ENCODE measurements around the gene PRKG1. TPM values are rescaled to one million over a fixed set of nuclear protein-coding genes. Genes with fewer than 3 reads are reported as not detected.

PRKG1 gene
- total and polyA plus RNA-seq, 2 of the 8 experiments (the other 6 are each of a cell fraction or from before 2014, with no cell fraction given) = 4.2 to 15.2 TPM

- Histone ChIP-seq H3K79me1 (ENCODE audit: low read depth, low read length) (no peaks in the 10 kb centered on the region), H2BK120ac (replicated peaks; ENCODE audit: low read depth, low read length) (no peak overlapping the region), H3K9ac (replicated peaks in 1 of 4; ENCODE audit: extremely low read depth in 1 of 4, low read depth in 3 of 4, low read length in 3 of 4) (no peak overlapping the region), H4K8ac (ENCODE audit: extremely low read depth, insufficient read depth, low read length) (no peak overlapping the region), H3K4ac (replicated peaks; ENCODE audit: insufficient read length, low read depth, low read length) (no peak overlapping the region), H3K4me3 (ENCODE audit: extremely low read depth in 1 of 4, insufficient read depth in 2 of 4, low read depth in 3 of 4, low read length in 4 of 4) (no peak overlapping the region), H3K36me3 (ENCODE audit: control insufficient read depth in 2 of 4, insufficient read depth in 4 of 4, low read length in 3 of 4) (no peaks in the 10 kb centered on the region), H3K79me2 (ENCODE audit: control insufficient read depth in 1 of 2, insufficient read depth in 2 of 2, low read length in 2 of 2) (no peaks in the 10 kb centered on the region), H3K23ac (ENCODE audit: insufficient read length) (no peak overlapping the region), H2BK12ac (ENCODE audit: low read depth, low read length) (no peak overlapping the region), H2BK15ac (ENCODE audit: low read length) (no peak overlapping the region), H3K9me3 (ENCODE audit: insufficient read depth in 2 of 2, low read depth in 1 of 2, low read length in 1 of 2) (no peaks in the 10 kb centered on the region), H4K20me1 (replicated peaks in 1 of 2; ENCODE audit: control insufficient read depth in 1 of 2, insufficient read depth in 2 of 2, low read length in 2 of 2) (no peaks in the 10 kb centered on the region), H2BK20ac (ENCODE audit: low read length) (no peak overlapping the region), H3K27ac (ENCODE audit: low read depth, low read length) (no peak overlapping the region), H3K27me3 (replicated peaks in 1 of 4; ENCODE audit: control insufficient read depth in 3 of 4, extremely low read depth in 1 of 4, insufficient read depth in 3 of 4, low read length in 3 of 4) (no peaks in the 10 kb centered on the region), H3K4me2 (ENCODE audit: insufficient read depth in 1 of 2, low read depth in 2 of 2, low read length in 2 of 2) (no peak overlapping the region), H3K4me1 (replicated peaks in 1 of 4; ENCODE audit: control insufficient read depth in 3 of 4, insufficient read depth in 4 of 4, low read length in 3 of 4) (no peaks in the 10 kb centered on the region), H4K5ac (ENCODE audit: insufficient read length, low read depth, low read length) (no peak overlapping the region), H2AFZ (ENCODE audit: low read length) (no peak overlapping the region), H2AK5ac (ENCODE audit: low read depth, low read length) (no peak overlapping the region), H2BK5ac (ENCODE audit: low read depth, low read length) (no peak overlapping the region), H3K18ac (ENCODE audit: extremely low read depth, low read length) (no peak overlapping the region), H3K14ac (ENCODE audit: insufficient read length) (no peak overlapping the region), H3K56ac (replicated peaks; ENCODE audit: insufficient read length, low read depth, low read length) (no peak overlapping the region), H4K91ac (replicated peaks; ENCODE audit: insufficient read length, low read length) (no peak overlapping the region), H3K23me2 (ENCODE audit: low read depth, low read length) (no peaks in the 10 kb centered on the region)
- TF ChIP-seq RXRA (IDR thresholded peaks at IDR 0.05; ENCODE audit: insufficient read depth, low read depth, low read length) = no peak
- TF ChIP-seq, protein P1, sequence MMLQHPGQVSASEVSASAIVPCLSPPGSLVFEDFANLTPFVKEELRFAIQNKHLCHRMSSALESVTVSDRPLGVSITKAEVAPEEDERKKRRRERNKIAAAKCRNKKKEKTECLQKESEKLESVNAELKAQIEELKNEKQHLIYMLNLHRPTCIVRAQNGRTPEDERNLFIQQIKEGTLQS (IDR thresholded peaks at IDR 0.05; ENCODE audit: insufficient read depth, low read depth, low read length) = no peak
- no peak for TF ChIP-seq CHD2 (IDR thresholded peaks at IDR 0.05; ENCODE audit: low read length)
- TF ChIP-seq, protein P2, sequence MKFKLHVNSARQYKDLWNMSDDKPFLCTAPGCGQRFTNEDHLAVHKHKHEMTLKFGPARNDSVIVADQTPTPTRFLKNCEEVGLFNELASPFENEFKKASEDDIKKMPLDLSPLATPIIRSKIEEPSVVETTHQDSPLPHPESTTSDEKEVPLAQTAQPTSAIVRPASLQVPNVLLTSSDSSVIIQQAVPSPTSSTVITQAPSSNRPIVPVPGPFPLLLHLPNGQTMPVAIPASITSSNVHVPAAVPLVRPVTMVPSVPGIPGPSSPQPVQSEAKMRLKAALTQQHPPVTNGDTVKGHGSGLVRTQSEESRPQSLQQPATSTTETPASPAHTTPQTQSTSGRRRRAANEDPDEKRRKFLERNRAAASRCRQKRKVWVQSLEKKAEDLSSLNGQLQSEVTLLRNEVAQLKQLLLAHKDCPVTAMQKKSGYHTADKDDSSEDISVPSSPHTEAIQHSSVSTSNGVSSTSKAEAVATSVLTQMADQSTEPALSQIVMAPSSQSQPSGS (IDR thresholded peaks at IDR 0.05; ENCODE audit: low read length) = no peak
- TF ChIP-seq RNF2 (IDR thresholded peaks at IDR 0.05; ENCODE audit: borderline replicate concordance, low read depth, low read length, missing control alignments, poor library complexity, severe bottlenecking) = no peak
- no peak for TF ChIP-seq PHF8 (conservative IDR thresholded peaks at IDR 0.05; ENCODE audit: low read depth, low read length)
- no peak for TF ChIP-seq CHD1 (IDR thresholded peaks at IDR 0.05; ENCODE audit: low read depth, low read length)
- TF ChIP-seq SIN3A (conservative IDR thresholded peaks at IDR 0.05 in 1 of 2, IDR thresholded peaks at IDR 0.05 in 1 of 2; ENCODE audit: low read depth in 1 of 2, low read length in 2 of 2) = no peak
- TF ChIP-seq KDM5A (IDR thresholded peaks at IDR 0.05; ENCODE audit: low read length) = no peak
- no peak for TF ChIP-seq GABPA (IDR thresholded peaks at IDR 0.05; ENCODE audit: borderline replicate concordance, insufficient read depth, low read length)
- no peak for TF ChIP-seq CTBP2 (IDR thresholded peaks at IDR 0.05; ENCODE audit: borderline replicate concordance, insufficient read depth, insufficient read length, low read length)
- no peak for TF ChIP-seq GTF2F1 (IDR thresholded peaks at IDR 0.05; ENCODE audit: borderline replicate concordance, low read depth, low read length)
- CTCF ChIA-PET (ENCODE audit: partially characterized antibody) = no interaction called here
- no peak for DNase-seq (ENCODE audit: low read depth in 1 of 2, low spot score in 2 of 2)
- POLR2A ChIA-PET (ENCODE audit: partially characterized antibody) = no interaction called here
- FAIRE-seq = no peak
Measured at GRCh38 chr10:52119507-52119906, 1045.2 kb downstream of the PRKG1 start.

Data from H1 (cell line).